Panc1 (cell line): Measurements from ENCODE around the gene GRIP2. TPM values are rescaled to one million over a fixed set of nuclear protein-coding genes. Genes with fewer than 3 reads are reported as not detected.

Experiments
- ATAC-seq: fragments of 200-7000 bp; cut with Tn5 transposase; 2 replicates; pipeline ENCODE4 v1.9.1; 2020; ENCODE audit warnings: mild to moderate bottlenecking, moderate library complexity
- BruUV-seq: library from RNA; stranded (reverse); fragments of 400-500 nt; replicated peaks from 2 replicates; lab custom pipeline; 2021; lab: Mats Ljungman, UMichigan
- CTCF ChIA-PET: fragments of 300-600 bp; sonication (Branson Sonifier 250); formaldehyde crosslinking; loops from one replicate; lab custom pipeline; 2022; ENCODE audit warnings: antibody characterized with exemption; lab: Charles Lee
- POLR2A ChIA-PET: fragments of 300-600 bp; sonication (Branson Sonifier 250); formaldehyde crosslinking; loops from one replicate; lab custom pipeline; 2022; ENCODE audit warnings: antibody characterized with exemption; lab: Charles Lee
- DNase-seq: peaks from one replicate; pipeline ENCODE4 v3.0.0-alpha.2; 2010; ENCODE audit warnings: low read depth, low spot score
- H3K27ac ChIP-seq: 2 replicates; pipeline ENCODE4 v1.5.1; 2011; ENCODE audit warnings: mild to moderate bottlenecking, low read length, inconsistent platforms
- H3K27me3 ChIP-seq: fragments of 200-500 bp; sonication (Bioruptor generic); 2 replicates; pipeline ENCODE4 v1.6.0; 2014; ENCODE audit warnings: low read length, inconsistent platforms; ENCODE audit not compliant: control insufficient read depth, insufficient read depth
- H3K36me3 ChIP-seq: fragments of 200-500 bp; sonication (Bioruptor generic); 2 replicates; pipeline ENCODE4 v1.5.1; 2014; ENCODE audit warnings: inconsistent platforms, mild to moderate bottlenecking, low read length, moderate library complexity; ENCODE audit not compliant: control insufficient read depth, insufficient read depth
- H3K4me1 ChIP-seq: 2 replicates; pipeline ENCODE4 v1.5.1; 2011; ENCODE audit warnings: inconsistent platforms, mild to moderate bottlenecking, low read length, moderate library complexity; ENCODE audit not compliant: control insufficient read depth, insufficient read depth
- H3K4me3 ChIP-seq, 2 experiments: 2 replicates each; pipeline ENCODE4 v1.5.1; 2011 to 2012; ENCODE audit warnings: low read depth in 2 of 2, low read length in 2 of 2, mild to moderate bottlenecking in 2 of 2, inconsistent platforms in 1 of 2, moderate library complexity in 1 of 2
- H3K9me3 ChIP-seq: fragments of 200-500 bp; sonication (Bioruptor generic); 2 replicates; pipeline ENCODE4 v1.5.1; 2014; ENCODE audit warnings: low read depth, mild to moderate bottlenecking, inconsistent platforms, low read length, moderate library complexity; ENCODE audit not compliant: control insufficient read depth, insufficient read depth
- POLR2AphosphoS5 ChIP-seq: IDR thresholded peaks from 2 replicates; pipeline ENCODE4 v1.6.1; 2012; ENCODE audit warnings: mild to moderate bottlenecking, low read depth, low read length, moderate library complexity
- REST ChIP-seq, 2 experiments: IDR thresholded peaks; 2 replicates each; pipeline ENCODE4 v1.6.1; 2011 to 2012; ENCODE audit warnings: low read depth in 2 of 2, control low read depth in 1 of 2, low read length in 1 of 2, mild to moderate bottlenecking in 1 of 2, moderate library complexity in 1 of 2; ENCODE audit not compliant: insufficient read depth in 1 of 2
- SIN3A ChIP-seq: IDR thresholded peaks from 2 replicates; pipeline ENCODE4 v1.6.1; 2012; ENCODE audit warnings: low read depth, mild to moderate bottlenecking, low read length, moderate library complexity, borderline replicate concordance; ENCODE audit not compliant: insufficient read depth
- TCF7L2 ChIP-seq: IDR thresholded peaks from 2 replicates; pipeline ENCODE4 v1.6.1; 2011; ENCODE audit warnings: mild to moderate bottlenecking, low read depth, low read length, inconsistent platforms
- in situ Hi-C: cut with HindIII; loops from 2 replicates; pipeline ENCODE4 v1.10.0; 2016; ENCODE audit warnings: low sequenced_read_pairs, low pct_unique_long_range_greater_than_20kb
- intact Hi-C: fragments of 100-400 bp; cut with micrococcal nuclease; formaldehyde crosslinking; loops from one replicate; pipeline ENCODE4 v1.10.0; 2022; ENCODE audit not compliant: unreplicated experiment
- total RNA-seq: library from RNA; stranded (reverse); gene quantifications from one replicate; pipeline ENCODE4 v1.2.1, GENCODE V29; 2021; ENCODE audit not compliant: unreplicated experiment
- TF ChIP-seq, protein P1 (sequence below): fragments of 450-650 bp; IDR thresholded peaks from 2 replicates; pipeline ENCODE4 v1.5.1; 2017; ENCODE audit warnings: mild to moderate bottlenecking

GRIP2 gene
- total RNA-seq, 1 experiment from 2014 or later, result 6.5 TPM

DNA sequence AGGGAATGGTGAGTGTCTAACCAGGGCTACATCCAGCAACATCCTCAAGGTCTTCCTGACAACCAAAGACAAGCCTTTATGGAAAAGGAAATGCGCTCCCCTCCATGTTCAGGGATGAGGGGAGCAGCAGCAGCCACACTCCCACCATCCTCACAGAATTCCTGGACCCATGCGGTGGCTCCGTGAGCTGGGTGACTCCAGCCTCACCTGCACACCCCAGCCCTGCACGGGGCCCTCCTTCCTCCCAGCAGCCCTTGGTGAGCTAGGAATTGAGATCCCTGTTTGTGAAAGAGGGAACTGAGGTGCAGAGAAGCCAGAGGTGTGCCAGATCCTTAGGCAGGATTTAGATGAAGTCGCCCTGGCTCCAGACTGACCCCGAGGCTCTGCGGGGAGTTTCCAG, 52.3 kb downstream of the GRIP2 start:
- intact Hi-C loops (no loop called here), in situ Hi-C loops (no loop called here)
- Histone ChIP-seq H3K9me3 (no peaks in the 10 kb centered on the region), H3K36me3 (peaks cover 4% of the 10 kb centered on the region; the same call in 1 of the 2 replicates), H3K4me1 (no peaks in the 10 kb centered on the region), H3K4me3 (no peak overlapping the region), H3K27me3 (no peaks in the 10 kb centered on the region), H3K27ac (no peak overlapping the region)
- CTCF ChIA-PET, result interaction anchor here (0.6 kb wide), 1 partner anchor 9 kb away, joined by 11 read pairs; no protein-coding TSS in a partner anchor
- POLR2A ChIA-PET, result no interaction called here
- DNase-seq (no peak), ATAC-seq (no peak)
- TF ChIP-seq, protein P1, sequence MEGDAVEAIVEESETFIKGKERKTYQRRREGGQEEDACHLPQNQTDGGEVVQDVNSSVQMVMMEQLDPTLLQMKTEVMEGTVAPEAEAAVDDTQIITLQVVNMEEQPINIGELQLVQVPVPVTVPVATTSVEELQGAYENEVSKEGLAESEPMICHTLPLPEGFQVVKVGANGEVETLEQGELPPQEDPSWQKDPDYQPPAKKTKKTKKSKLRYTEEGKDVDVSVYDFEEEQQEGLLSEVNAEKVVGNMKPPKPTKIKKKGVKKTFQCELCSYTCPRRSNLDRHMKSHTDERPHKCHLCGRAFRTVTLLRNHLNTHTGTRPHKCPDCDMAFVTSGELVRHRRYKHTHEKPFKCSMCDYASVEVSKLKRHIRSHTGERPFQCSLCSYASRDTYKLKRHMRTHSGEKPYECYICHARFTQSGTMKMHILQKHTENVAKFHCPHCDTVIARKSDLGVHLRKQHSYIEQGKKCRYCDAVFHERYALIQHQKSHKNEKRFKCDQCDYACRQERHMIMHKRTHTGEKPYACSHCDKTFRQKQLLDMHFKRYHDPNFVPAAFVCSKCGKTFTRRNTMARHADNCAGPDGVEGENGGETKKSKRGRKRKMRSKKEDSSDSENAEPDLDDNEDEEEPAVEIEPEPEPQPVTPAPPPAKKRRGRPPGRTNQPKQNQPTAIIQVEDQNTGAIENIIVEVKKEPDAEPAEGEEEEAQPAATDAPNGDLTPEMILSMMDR, result no peak
- TF ChIP-seq REST (IDR thresholded peaks at IDR 0.05; ENCODE audit: insufficient read depth in 1 of 2, low read depth in 2 of 2, low read length in 1 of 2), result no peak
- TF ChIP-seq POLR2AphosphoS5, result no peak
- no peak for TF ChIP-seq SIN3A
- no peak for TF ChIP-seq TCF7L2
- TSS peak; percentile 43 for BruUV-seq

GRCh38 chr3:14487086-14487485, 53.1 kb downstream of the GRIP2 start:
- no peaks in the 10 kb centered on the region for H3K4me1 ChIP-seq
- no peak for TF ChIP-seq POLR2AphosphoS5
- no peak for TF ChIP-seq SIN3A
- TF ChIP-seq REST (IDR thresholded peaks at IDR 0.05; ENCODE audit: insufficient read depth in 1 of 2, low read depth in 2 of 2, low read length in 1 of 2), result no peak
- no peak for TF ChIP-seq TCF7L2
- TF ChIP-seq, protein P1, result no peak
- ChIA-PET CTCF (no interaction called here), POLR2A (no interaction called here)
- intact Hi-C loops (no loop called here), in situ Hi-C loops (no loop called here)
- no TSS peak for BruUV-seq
- H3K36me3 ChIP-seq, result peaks cover 4% of the 10 kb centered on the region; the same call in 1 of the 2 replicates
- ATAC-seq, result no peak
- H3K4me3 ChIP-seq, result no peak overlapping the region
- DNase-seq, result no peak
- no peak overlapping the region for H3K27ac ChIP-seq
- no peaks in the 10 kb centered on the region for H3K9me3 ChIP-seq
- H3K27me3 ChIP-seq, result no peaks in the 10 kb centered on the region
